Stimulated activated memory B cell treated with anti-CD40 and anti-IgM and Interleukin-4, amounts not matched to agents 10 μg/mL and 1 μg/mL and 100 μg/mL, for 72 hours (primary cell): ENCODE measurements around the gene LRRC27.

Experiments
- ATAC-seq: fragments of 150-1000 bp; cut with Tn5 transposase; 2 replicates; pipeline ENCODE4 v1.10.0; 2021
- H3K27ac Mint-ChIP-seq: one replicate; pipeline ENCODE4 v1.8.0; 2022; ENCODE audit warnings: mild to moderate bottlenecking, mixed read lengths
- H3K27me3 Mint-ChIP-seq: one replicate; pipeline ENCODE4 v1.8.0; 2022; ENCODE audit warnings: mixed read lengths
- H3K36me3 Mint-ChIP-seq: one replicate; pipeline ENCODE4 v1.8.0; 2022; ENCODE audit warnings: mixed read lengths
- H3K4me1 Mint-ChIP-seq: one replicate; pipeline ENCODE4 v1.8.0; 2022; ENCODE audit warnings: mixed read lengths
- H3K4me3 Mint-ChIP-seq: one replicate; pipeline ENCODE4 v1.8.0; 2022; ENCODE audit warnings: mild to moderate bottlenecking, moderate library complexity, mixed read lengths
- H3K9me3 Mint-ChIP-seq: one replicate; pipeline ENCODE4 v1.8.0; 2022; ENCODE audit warnings: mixed read lengths

The LRRC27 gene

DNA sequence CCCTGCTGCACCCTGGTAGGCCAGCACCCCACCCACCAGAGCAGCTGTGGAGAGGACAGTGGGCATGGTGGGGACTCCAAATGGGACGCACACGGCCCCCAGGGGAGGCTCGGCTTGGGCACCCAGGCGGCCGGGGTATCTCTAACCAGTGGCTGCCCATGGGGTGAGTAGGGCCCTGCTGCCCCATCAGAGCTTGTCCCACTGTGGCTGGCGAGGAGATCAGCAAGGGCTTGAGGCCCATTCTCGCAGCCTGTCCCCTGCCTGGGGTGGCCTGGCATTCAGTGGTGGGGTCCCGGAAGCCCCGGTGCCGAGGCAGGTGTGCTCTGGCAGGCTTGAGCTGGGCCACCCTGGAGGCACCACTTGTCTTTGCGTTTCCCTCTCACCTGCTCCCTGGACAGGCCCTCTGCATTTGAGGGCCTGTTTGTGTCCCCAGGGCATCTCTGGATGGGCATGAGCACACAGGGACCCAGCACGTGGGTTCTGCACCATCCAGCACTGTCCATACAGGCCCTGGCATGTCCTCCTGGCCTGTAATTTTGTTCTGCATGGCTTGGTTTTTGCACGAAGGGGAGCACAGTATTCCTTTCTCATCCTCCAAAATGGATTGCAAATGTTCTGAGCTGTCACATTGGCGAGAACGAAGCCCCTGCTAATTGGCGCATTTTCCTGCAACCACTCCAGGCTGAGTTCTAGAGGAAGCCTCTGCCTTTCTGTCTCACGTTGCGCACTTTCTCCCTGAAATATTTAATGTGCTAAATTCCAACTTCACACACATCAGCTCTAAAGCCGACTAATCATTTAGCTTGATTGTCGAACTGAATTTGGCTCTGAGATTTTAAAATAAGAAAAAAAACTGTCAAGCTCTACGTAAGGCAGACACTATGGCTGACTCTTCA, 92.2 kb downstream of the LRRC27 start:
- Mint-ChIP-seq H3K9me3 (no peaks in the 10 kb centered on the region), H3K4me3 (no peak overlapping the region), H3K27me3 (no peaks in the 10 kb centered on the region), H3K27ac (no peak overlapping the region), H3K4me1 (peaks cover 41% of the 10 kb centered on the region), H3K36me3 (no peaks in the 10 kb centered on the region)
- ATAC-seq: no peak

DNA sequence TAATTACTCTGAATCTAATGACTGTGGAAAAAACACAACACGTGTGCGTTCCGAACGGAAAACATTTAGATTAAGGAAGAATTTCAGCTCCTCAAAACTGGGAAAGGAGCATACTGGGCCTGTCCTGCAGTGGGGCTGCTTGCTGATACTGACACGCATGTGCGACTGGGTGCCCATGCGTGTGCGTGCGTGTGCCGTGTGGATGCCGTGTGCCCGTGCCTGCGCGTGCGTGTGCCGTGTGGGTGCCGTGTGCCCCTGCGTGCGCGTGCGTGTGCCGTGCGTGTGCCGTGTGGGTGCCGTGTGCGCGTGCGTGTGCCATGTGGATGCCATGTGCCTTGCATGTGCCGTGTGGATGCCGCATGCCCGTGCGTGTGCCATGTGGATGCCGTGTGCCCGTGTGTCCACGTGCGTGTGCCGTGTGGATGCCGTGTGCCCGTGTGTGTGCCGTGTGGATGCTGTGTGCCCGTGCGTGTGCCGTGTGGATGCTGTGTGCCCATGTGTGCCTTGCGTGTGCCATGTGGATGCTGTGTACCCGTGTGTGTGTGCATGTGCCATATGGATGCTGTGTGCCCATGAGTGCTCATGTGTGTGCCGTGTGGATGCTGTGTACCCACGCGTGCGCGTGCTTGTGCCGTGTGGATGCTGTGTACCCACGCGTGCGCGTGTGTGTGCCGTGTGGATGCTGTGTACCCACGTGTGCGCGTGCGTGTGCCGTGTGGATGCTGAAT, 93.2 kb downstream of the LRRC27 start:
- H3K9me3 Mint-ChIP-seq: no peaks in the 10 kb centered on the region
- H3K4me3 Mint-ChIP-seq: no peak overlapping the region
- ATAC-seq: no peak
- no peak overlapping the region for H3K27ac Mint-ChIP-seq
- H3K4me1 Mint-ChIP-seq: peaks cover 40% of the 10 kb centered on the region
- no peaks in the 10 kb centered on the region for H3K27me3 Mint-ChIP-seq
- H3K36me3 Mint-ChIP-seq: no peaks in the 10 kb centered on the region

- Mint-ChIP-seq H3K4me3 (no peak overlapping the region), H3K9me3 (no peaks in the 10 kb centered on the region), H3K36me3 (no peaks in the 10 kb centered on the region), H3K27ac (no peak overlapping the region), H3K4me1 (peaks cover 38% of the 10 kb centered on the region), H3K27me3 (no peaks in the 10 kb centered on the region)
- no peak for ATAC-seq
Observed at GRCh38 chr10:132425757-132426155, 93.8 kb downstream of the LRRC27 start.

DNA sequence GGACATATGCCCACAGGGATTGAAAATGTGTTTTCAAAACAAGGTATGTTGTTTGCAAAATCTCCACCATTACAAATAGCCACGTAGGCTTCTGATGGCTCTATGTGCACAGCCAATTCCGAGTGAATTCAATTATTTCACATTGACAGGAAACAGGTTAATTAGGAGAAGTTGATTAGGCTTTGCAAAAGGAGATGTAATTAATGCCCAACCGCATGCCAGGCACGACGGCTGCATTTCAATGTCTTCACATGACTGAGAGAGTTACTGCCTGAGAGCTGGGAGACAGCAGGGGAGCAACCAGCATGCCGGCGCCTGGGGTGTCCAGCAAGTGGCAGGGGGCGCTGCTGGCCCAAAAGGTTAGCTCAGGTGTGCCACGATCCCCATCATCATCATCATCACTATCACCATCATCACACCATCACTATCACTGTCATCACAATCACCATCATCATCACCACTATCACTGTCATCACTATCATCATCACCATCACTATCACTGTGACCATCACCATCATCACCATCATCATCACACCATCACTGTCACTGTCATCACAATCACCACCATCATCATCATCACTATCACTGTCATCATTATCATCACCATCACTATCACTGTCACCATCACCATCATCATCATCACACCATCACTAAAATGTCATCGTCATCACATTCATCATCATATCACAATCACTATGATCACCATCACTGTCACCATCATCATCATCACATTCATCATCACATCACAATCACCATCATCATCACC, 95.2 kb downstream of the LRRC27 start:
- Mint-ChIP-seq H3K9me3 (no peaks in the 10 kb centered on the region), H3K27ac (no peak overlapping the region), H3K36me3 (no peaks in the 10 kb centered on the region), H3K4me3 (no peak overlapping the region), H3K4me1 (peaks cover 26% of the 10 kb centered on the region), H3K27me3 (no peaks in the 10 kb centered on the region)
- ATAC-seq: no peak

DNA sequence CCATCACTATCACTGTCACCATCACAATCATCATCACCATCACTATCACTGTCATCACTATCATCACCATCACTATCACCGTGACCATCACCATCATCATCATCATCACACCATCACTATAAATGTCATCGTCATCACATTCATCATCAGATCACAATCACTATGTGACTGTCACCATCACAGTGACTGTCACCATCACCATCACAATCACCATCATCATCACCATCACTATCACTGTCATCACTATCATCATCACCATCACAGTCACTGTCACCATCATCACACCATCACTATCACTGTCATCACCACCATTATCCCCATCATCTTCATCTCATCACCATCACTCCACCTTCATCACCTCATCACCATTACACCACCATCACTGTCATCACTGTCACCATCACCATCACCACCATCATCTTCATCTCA, 96.0 kb downstream of the LRRC27 start:
- H3K9me3 Mint-ChIP-seq: no peaks in the 10 kb centered on the region
- no peaks in the 10 kb centered on the region for H3K36me3 Mint-ChIP-seq
- ATAC-seq: no peak
- H3K4me3 Mint-ChIP-seq: no peak overlapping the region
- H3K27me3 Mint-ChIP-seq: no peaks in the 10 kb centered on the region
- H3K4me1 Mint-ChIP-seq: peaks cover 18% of the 10 kb centered on the region
- no peak overlapping the region for H3K27ac Mint-ChIP-seq

GRCh38 chr10:132428486-132428995, 96.5 kb downstream of the LRRC27 start:
- Mint-ChIP-seq H3K9me3 (no peaks in the 10 kb centered on the region), H3K36me3 (no peaks in the 10 kb centered on the region), H3K4me3 (no peak overlapping the region), H3K27ac (no peak overlapping the region), H3K27me3 (no peaks in the 10 kb centered on the region), H3K4me1 (peaks cover 13% of the 10 kb centered on the region)
- ATAC-seq: no peak
